GM04504 (cell line): ENCODE results near the gene CREBRF.
A peak's percentile ranks its signal among the peaks of the same experiment; 100 is the strongest.
"Not testable (repeated sequence)": the region's sequence is repeated elsewhere in the genome, so short reads cannot be mapped to it uniquely, and the experiment has no call there.

ENCODE experiments used
- DNase-seq: peaks from one replicate; pipeline ENCODE4 v3.0.0-alpha.2; 2012; ENCODE audit warnings: low read depth

The CREBRF gene

DNA sequence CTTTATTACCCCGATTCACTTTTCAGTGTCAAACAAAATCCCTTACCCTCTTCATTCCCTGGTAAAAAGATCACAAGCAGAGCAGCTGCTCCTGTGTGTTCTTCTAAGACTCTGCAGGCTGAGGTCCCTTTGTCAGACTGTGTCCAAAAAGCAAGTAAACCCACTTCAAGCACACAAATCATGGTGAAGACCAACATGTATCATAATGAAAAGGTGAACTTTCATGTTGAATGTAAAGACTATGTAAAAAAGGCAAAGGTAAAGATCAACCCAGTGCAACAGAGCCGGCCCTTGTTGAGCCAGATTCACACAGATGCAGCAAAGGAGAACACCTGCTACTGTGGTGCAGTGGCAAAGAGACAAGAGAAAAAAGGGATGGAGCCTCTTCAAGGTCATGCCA, 34.5 kb downstream of the CREBRF start:
- no peak for DNase-seq

DNA sequence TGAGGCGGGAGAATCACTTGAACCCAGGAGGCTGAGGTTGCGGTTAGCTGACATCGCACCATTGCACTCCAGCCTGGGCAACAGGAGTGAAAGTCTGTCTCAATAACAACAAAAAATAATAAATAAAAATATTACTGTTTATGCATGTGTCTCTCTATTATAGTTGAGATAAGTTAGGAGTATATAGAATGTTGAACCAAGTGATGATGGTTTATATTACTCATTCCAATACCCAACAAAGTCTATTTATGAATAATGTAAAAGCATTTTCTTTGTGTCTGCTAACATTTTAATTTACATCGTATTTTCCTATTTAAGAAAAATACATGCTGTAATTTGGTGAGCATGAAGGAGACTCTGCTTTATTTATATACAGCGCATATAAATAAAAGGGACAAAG, 35.8 kb downstream of the CREBRF start:
- DNase-seq, result no peak

DNA sequence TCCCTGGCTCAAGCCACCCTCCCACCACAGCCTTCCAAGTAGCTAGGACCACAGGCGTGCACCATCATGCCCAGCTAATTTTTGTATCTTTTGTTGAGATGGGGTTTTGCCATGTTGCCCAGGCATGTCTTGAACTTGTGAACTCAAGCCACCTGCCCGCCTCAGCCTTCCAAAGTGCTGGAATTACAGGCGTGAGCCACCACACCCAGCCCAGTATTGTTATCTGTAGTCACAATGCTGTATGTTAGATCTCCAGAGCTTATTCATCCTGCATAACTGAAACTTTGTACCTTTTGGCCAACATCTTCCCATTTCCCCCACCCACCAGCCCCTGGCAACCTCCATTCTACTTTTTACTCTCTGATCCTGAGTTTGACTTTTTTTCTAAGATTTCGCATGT, 37.5 kb downstream of the CREBRF start:
- DNase-seq, result no peak

DNA sequence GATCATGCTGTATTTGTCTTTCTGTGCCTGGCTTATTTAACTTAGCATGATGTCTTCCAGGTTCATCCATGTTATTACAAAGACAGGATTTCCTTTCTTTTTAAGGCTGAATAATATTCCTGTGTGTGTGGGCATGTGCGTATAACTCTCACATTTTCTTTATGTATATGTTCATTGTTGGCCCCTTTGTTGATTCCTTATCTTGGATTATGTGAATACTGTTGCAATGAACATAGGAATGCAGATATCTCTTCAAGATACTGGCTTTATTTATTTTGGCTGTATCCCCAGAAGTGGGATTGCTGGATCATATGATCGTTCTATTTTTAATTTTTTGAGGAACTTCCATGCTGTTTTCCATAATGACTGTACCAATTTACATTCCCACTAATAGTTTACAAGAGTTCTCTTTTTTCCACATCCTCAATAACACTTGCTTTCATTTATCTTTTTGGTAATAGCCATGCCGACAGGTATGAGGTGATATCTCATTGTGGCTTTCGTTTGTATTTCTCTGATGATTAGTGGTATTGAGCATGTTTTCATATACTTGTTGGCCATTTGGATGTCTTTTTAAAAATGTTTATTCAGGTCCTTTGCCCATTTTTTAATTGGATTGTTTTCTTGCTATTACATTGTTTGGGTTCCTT, 38.0 kb downstream of the CREBRF start:
- DNase-seq, result peak; percentile 7

GRCh38 chr5:173098787-173099186, 42.6 kb downstream of the CREBRF start:
- DNase-seq, result no peak

- DNase-seq, result no peak
These were observed 43.3 kb downstream of the CREBRF start for GRCh38 chr5:173099461-173099860.

- no peak for DNase-seq
These were observed 45.1 kb downstream of the CREBRF start for GRCh38 chr5:173101245-173101644.

DNA sequence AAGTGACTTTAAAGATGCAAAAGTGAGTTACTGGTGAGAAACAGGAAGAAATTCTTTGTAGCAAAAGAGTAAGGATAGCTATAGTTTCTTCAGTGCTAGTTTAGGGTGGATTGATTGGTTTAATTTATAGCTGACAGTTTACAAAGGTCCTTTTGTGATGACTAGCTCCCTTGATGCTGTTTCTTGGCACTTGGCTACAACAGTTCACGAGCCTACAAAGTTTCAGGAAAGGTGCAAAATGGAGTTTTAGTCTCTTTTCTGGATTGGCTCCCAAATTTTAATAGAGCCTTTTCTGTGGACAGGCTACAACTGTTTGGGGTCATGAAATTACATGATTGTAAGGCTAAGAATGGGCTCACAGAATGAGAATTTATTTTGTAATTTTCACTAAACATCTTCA, 47.3 kb downstream of the CREBRF start:
- no peak for DNase-seq

- DNase-seq, result no peak
These were observed 52.8 kb downstream of the CREBRF start for GRCh38 chr5:173108914-173109313.

GRCh38 chr5:173114536-173114935, 58.4 kb downstream of the CREBRF start:
- DNase-seq, result no peak

GRCh38 chr5:173119719-173120118, 63.6 kb downstream of the CREBRF start:
- no peak for DNase-seq

GRCh38 chr5:173123416-173123815, 67.3 kb downstream of the CREBRF start:
- peak; percentile 10 for DNase-seq

DNA sequence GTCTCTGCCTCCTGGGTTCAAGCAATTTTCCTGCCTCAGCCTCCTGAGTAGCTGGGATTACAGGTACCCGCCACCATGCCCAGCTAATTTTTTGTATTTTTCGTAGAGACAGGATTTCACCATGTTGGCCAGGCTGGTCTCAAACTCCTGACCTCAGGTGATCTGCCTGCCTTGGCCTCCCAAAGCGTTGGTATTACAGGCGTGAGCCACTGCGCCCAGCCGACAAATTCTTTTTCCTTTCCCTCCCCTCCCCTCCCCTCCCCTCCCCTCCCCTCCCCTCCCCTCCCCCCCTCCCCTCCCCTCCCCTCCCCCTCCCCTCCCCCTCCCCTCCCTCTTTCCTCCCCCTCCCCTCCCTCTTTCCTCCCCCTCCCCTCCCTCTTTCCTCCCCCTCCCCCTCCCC, 76.0 kb downstream of the CREBRF start:
- not testable (repeated sequence) for DNase-seq

- no peak for DNase-seq
These were observed 82.6 kb downstream of the CREBRF start for GRCh38 chr5:173138707-173139106.

- no peak for DNase-seq
These were observed 83.5 kb downstream of the CREBRF start for GRCh38 chr5:173139631-173140030.

GRCh38 chr5:173140769-173141168, 84.6 kb downstream of the CREBRF start:
- DNase-seq, result no peak

GRCh38 chr5:173143567-173143966, 87.4 kb downstream of the CREBRF start:
- DNase-seq, result no peak

DNA sequence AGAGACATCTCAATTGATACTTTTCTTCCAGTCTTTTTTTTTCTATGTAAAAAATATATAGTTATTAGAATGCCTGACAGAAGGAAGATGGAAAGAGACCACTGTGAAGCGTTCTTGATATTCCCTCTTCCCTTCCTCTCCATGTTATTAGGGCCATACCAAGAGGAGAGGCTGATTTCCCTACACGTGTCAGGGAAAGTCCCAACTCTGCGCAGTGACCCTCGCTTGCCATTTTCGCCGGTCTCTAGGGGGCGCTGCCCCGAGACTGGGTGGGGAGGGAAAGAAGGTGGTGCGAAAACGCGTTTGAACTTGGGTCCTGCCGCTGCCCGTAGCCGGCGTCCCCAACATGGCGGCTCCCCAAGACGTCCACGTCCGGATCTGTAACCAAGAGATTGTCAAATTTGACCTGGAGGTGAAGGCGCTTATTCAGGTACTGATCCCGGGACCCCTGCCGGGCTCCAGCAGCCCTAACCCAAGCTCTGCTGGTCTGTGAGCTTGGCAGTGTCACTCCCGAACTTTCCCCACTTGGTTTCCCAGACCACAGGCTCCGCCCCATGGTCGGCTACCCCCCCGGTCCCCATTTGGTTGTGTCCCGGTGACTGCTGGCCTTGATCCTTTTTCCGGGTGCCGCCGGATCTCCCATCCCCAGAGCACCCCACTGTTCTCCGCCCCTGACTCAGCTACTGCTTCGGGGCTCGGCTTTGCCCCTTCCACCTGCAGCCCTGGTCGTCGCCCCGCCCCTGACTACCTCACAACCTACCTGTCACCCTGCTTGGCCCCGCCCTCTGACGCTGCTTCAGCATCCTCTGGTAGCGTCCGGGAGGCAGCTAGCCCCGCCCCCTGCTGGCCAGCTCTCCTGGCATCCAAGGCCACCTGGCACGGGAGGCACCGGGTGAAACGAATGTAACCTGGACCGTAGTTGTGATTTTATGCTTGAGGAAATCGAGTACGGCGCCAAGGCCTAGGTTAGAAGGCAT, 88.3 kb downstream of the CREBRF start, which contains the start of gene BNIP1:
BNIP1 (plus strand) TSS at position 332 of the 977 bp plus-strand sequence; CDS start at position 347, 15 bp downstream.
- peak; percentile 85 for DNase-seq

GRCh38 chr5:173148354-173148753, 92.2 kb downstream of the CREBRF start:
- DNase-seq, result no peak

DNA sequence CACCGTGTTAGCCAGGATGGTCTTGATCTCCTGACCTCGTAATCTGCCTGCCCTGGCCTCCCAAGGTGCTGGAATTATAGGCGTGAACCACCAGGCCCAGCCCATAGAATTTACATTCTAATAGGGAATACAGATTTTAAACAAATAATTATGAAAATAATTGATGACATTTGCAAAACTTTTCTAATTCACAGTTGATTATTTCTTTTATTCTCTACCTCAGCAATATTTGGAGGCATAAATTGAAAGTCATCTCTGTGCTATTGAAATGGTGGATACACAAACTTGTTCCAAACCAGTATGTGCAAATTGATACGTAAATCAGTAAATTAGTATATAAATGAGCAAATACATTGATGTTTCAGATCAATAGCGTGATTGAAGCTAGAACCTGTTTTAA, 96.4 kb downstream of the CREBRF start:
- DNase-seq, result no peak

DNA sequence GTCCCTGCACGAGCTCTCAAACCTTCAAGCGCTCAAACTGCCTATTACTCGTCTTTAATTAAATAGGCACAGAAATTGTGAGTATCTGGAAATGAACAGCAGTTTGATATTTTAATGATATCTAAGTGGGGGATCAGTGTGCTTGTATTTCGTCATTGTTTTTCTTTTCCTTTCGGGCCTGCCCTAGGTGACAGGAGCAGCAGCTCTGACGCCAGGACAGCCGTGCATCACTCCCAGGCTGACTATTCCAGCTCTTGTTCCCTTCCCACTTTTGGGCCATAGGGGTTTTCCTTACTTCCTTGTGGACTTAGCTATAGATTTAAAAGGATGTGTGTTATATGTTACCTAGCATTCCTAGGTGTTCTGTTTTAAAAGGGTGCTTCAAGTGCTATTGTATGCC, 97.7 kb downstream of the CREBRF start:
- DNase-seq, result no peak

DNA sequence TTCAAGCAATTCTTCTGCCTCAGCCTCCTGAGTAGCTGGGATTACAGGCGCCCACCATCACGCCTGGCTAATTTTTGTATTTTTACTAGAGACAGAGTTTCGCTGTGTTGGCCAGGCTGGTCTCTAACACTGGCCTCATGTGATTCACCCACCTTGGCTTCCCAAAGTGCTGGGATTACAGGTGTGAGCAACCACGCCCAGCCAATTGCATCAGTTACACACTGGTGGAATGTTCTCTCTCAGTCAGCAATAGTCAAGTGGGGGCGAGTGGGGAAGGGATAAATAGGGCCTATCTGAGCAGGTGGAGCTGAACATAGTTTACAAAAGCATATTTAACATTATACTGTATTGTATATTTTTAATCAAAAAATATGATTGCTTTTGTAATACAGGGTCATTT, 98.5 kb downstream of the CREBRF start:
- DNase-seq, result not testable (repeated sequence)

GRCh38 chr5:173155912-173156311, 99.8 kb downstream of the CREBRF start:
- no peak for DNase-seq
